Activated T-cell treated with anti-CD3 and anti-CD28 coated beads for 48 hours (primary cell): ENCODE measurements around the gene UTS2B.

Source experiments
- DNase-seq: peaks from one replicate; pipeline ENCODE4 v3.0.0-alpha.2; 2020; ENCODE audit warnings: low read depth

UTS2B gene

GRCh38 chr3:191352014-191352413 is 21.7 kb upstream of the UTS2B start:
- no peak for DNase-seq

GRCh38 chr3:191350396-191351090 is 20.2 kb upstream of the UTS2B start:
- DNase-seq: no peak

- no peak for DNase-seq
Measured at GRCh38 chr3:191348098-191348497, 17.8 kb upstream of the UTS2B start.

GRCh38 chr3:191347228-191347627 is 16.9 kb upstream of the UTS2B start:
- DNase-seq: no peak

- DNase-seq: no peak
Measured at GRCh38 chr3:191345334-191345733, 15.0 kb upstream of the UTS2B start.

- DNase-seq: no peak
Measured at GRCh38 chr3:191343913-191344312, 13.6 kb upstream of the UTS2B start.

GRCh38 chr3:191343115-191343514 is 12.8 kb upstream of the UTS2B start:
- DNase-seq: no peak

GRCh38 chr3:191342411-191342810 is 12.1 kb upstream of the UTS2B start:
- no peak for DNase-seq

GRCh38 chr3:191342006-191342405 is 11.7 kb upstream of the UTS2B start:
- DNase-seq: no peak

GRCh38 chr3:191340966-191341365 is 10.6 kb upstream of the UTS2B start:
- no peak for DNase-seq

GRCh38 chr3:191340351-191340750 is 10.0 kb upstream of the UTS2B start:
- DNase-seq: no peak

- no peak for DNase-seq
Measured at GRCh38 chr3:191339316-191339917, 9.1 kb upstream of the UTS2B start.

GRCh38 chr3:191338177-191338488 is 7.8 kb upstream of the UTS2B start:
- no peak for DNase-seq

- DNase-seq: no peak
Measured at GRCh38 chr3:191336833-191337232, 6.5 kb upstream of the UTS2B start.

- no peak for DNase-seq
Measured at GRCh38 chr3:191334346-191334893, 4.1 kb upstream of the UTS2B start.

GRCh38 chr3:191333298-191333880 is 3.1 kb upstream of the UTS2B start:
- no peak for DNase-seq

- DNase-seq: no peak
Measured at GRCh38 chr3:191331388-191331787, 1.1 kb upstream of the UTS2B start.

- DNase-seq: no peak
Measured at GRCh38 chr3:191330530-191331048, 263 bp upstream of the UTS2B start.

- peak; percentile 12 for DNase-seq
Measured at GRCh38 chr3:191328962-191329653, 1.2 kb downstream of the UTS2B start, which contains the start of gene CCDC50. CCDC50 (plus strand) TSS chr3:191329394; CDS start chr3:191329675, 281 bp downstream.

GRCh38 chr3:191328383-191328961 is 1.9 kb downstream of the UTS2B start:
- DNase-seq: no peak

GRCh38 chr3:191327526-191327925 is 2.8 kb downstream of the UTS2B start:
- no peak for DNase-seq

- no peak for DNase-seq
Measured at GRCh38 chr3:191324936-191325335, 5.4 kb downstream of the UTS2B start.
